K562 (cell line): ENCODE results near the gene EEF1A1. TPM values are rescaled to one million over a fixed set of nuclear protein-coding genes. Genes with fewer than 3 reads are reported as not detected.

ENCODE experiments used
- BACH1 ChIP-seq: fragments of 200-800 bp; sonication (Bioruptor generic); IDR thresholded peaks from 2 replicates; pipeline ENCODE4 v1.6.1; 2016; ENCODE audit warnings: missing genetic modification characterization, missing compliant biosample characterization
- E2F6 ChIP-seq, 2 experiments: IDR thresholded peaks; 2 replicates each; pipeline ENCODE4 v1.6.1; 2011; ENCODE audit warnings: borderline replicate concordance in 1 of 2, control low read depth in 1 of 2, low read depth in 1 of 2, low read length in 1 of 2, mild to moderate bottlenecking in 1 of 2, mixed read lengths in 1 of 2, moderate library complexity in 1 of 2; ENCODE audit not compliant: insufficient read depth in 1 of 2, insufficient read length in 1 of 2, poor library complexity in 1 of 2, severe bottlenecking in 1 of 2; ENCODE audit errors: extremely low read depth in 1 of 2
- GATAD2A ChIP-seq: fragments of 450-650 bp; IDR thresholded peaks from 2 replicates; pipeline ENCODE4 v1.6.1; 2017
- HEY1 ChIP-seq: fragments of 250-450 bp; sonication (Bioruptor Pico); IDR thresholded peaks from 2 replicates; pipeline ENCODE4 v1.5.0; 2020; ENCODE audit warnings: mild to moderate bottlenecking, moderate library complexity, borderline replicate concordance
- HNRNPLL ChIP-seq: fragments of 200-400 bp; formaldehyde crosslinking; IDR thresholded peaks from 2 replicates; pipeline ENCODE4 v1.6.1; 2017; ENCODE audit warnings: low read length, low read depth, mild to moderate bottlenecking; ENCODE audit not compliant: poor library complexity, severe bottlenecking
- IFI16 ChIP-seq: fragments of 250-450 bp; sonication (Bioruptor Pico); IDR thresholded peaks from 2 replicates; pipeline ENCODE4 v2.1.2; 2022; ENCODE audit warnings: mild to moderate bottlenecking, inconsistent platforms
- IRF2 ChIP-seq: sonication (generic); formaldehyde crosslinking; IDR thresholded peaks from 2 replicates; pipeline ENCODE4 v1.8.1; 2022; ENCODE audit warnings: mild to moderate bottlenecking, missing genetic modification reagents
- JUND ChIP-seq, 2 experiments: IDR thresholded peaks; 2 replicates in 1 of 2; 3 replicates in 1 of 2; pipeline ENCODE4 v1.6.1; 2011; ENCODE audit warnings: borderline replicate concordance in 2 of 2, low read depth in 2 of 2, low read length in 2 of 2, improper control_type of control experiment in 1 of 2, missing biosample characterization in 1 of 2, missing genetic modification characterization in 1 of 2, missing genetic modification reagents in 1 of 2
- MTA3 ChIP-seq: fragments of 450-650 bp; formaldehyde crosslinking; IDR thresholded peaks from 2 replicates; pipeline ENCODE4 v1.6.1; 2017; ENCODE audit warnings: mild to moderate bottlenecking, borderline replicate concordance
- NCOA4 ChIP-seq: fragments of 450-650 bp; IDR thresholded peaks from 2 replicates; pipeline ENCODE4 v1.6.1; 2018; ENCODE audit warnings: mild to moderate bottlenecking; ENCODE audit not compliant: partially characterized antibody
- NCOA6 ChIP-seq: fragments of 450-650 bp; IDR thresholded peaks from 2 replicates; pipeline ENCODE4 v1.6.1; 2017; ENCODE audit warnings: mild to moderate bottlenecking
- NR0B1 ChIP-seq: fragments of 450-650 bp; IDR thresholded peaks from one replicate; pipeline ENCODE4 v1.6.1; 2018; ENCODE audit warnings: mild to moderate bottlenecking, moderate library complexity; ENCODE audit not compliant: partially characterized antibody
- NR3C1 ChIP-seq: sonication (generic); formaldehyde crosslinking; IDR thresholded peaks from 2 replicates; pipeline ENCODE4 v1.8.1; 2022; ENCODE audit warnings: missing genetic modification reagents
- POLR3G ChIP-seq: IDR thresholded peaks from 2 replicates; pipeline ENCODE4 v1.6.1; 2011; ENCODE audit not compliant: insufficient read length, insufficient replicate concordance; ENCODE audit errors: extremely low read depth
- SAFB2 ChIP-seq: fragments of 200-400 bp; formaldehyde crosslinking; IDR thresholded peaks from 2 replicates; pipeline ENCODE4 v1.6.1; 2018; ENCODE audit warnings: borderline replicate concordance, low read length, low read depth, moderate library complexity; ENCODE audit not compliant: severe bottlenecking
- XRCC3 ChIP-seq: fragments of 450-650 bp; IDR thresholded peaks from 2 replicates; pipeline ENCODE4 v1.6.1; 2017; ENCODE audit warnings: mild to moderate bottlenecking, moderate library complexity
- polyA plus RNA-seq, 8 experiments: library from polyadenylated mRNA; depleted of rRNA in 4 of 8; stranded (reverse) in 5 of 8; unstranded in 3 of 8; fragments of >200 nt; fragmentation: Nextera tagmentation in 2 of 8; fragmentation: Illumina TruSeq in 1 of 8; extraction: Ambion mirVana in 2 of 8; extraction: Trizol in 1 of 8; gene quantifications; 2 replicates each; pipeline versions ENCODE4 v1.2.1 to v1.2.3, GENCODE V29; 2011 to 2014; ENCODE audit warnings: inconsistent platforms in 1 of 8, missing spikeins in 1 of 8
- total RNA-seq, 7 experiments: library from RNA; depleted of rRNA in 6 of 7; stranded (reverse); fragments of >200 nt in 6 of 7; fragmentation: Illumina TruSeq in 2 of 7; extraction: Trizol in 2 of 7; gene quantifications; 2 replicates each; pipeline versions ENCODE4 v1.2.1 to v1.2.3, GENCODE V29; 2011 to 2021; ENCODE audit warnings: low replicate concordance in 1 of 7
- TF ChIP-seq, protein P1 (sequence below): IDR thresholded peaks from 2 replicates; pipeline ENCODE4 v1.6.1; 2011; ENCODE audit warnings: borderline replicate concordance, low read depth, mild to moderate bottlenecking, moderate library complexity, low read length; ENCODE audit not compliant: insufficient read depth, poor library complexity, severe bottlenecking
- TF ChIP-seq, protein P2 (sequence below): IDR thresholded peaks from 3 replicates; pipeline ENCODE4 v1.6.1; 2011; ENCODE audit warnings: borderline replicate concordance, mild to moderate bottlenecking; ENCODE audit not compliant: insufficient read length, insufficient read depth

The EEF1A1 gene
- total and polyA plus RNA-seq, 9 of the 15 experiments (the other 6 are each of a cell fraction or from before 2014, with no cell fraction given) = 6,453 to 17,323 (median 11,082) TPM

DNA sequence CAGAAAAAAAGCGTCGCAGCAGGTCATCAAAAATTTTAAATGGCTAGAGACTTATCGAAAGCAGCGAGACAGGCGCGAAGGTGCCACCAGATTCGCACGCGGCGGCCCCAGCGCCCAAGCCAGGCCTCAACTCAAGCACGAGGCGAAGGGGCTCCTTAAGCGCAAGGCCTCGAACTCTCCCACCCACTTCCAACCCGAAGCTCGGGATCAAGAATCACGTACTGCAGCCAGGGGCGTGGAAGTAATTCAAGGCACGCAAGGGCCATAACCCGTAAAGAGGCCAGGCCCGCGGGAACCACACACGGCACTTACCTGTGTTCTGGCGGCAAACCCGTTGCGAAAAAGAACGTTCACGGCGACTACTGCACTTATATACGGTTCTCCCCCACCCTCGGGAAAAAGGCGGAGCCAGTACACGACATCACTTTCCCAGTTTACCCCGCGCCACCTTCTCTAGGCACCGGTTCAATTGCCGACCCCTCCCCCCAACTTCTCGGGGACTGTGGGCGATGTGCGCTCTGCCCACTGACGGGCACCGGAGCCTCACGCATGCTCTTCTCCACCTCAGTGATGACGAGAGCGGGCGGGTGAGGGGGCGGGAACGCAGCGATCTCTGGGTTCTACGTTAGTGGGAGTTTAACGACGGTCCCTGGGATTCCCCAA, at the start of gene EEF1A1 (continued):
- TF ChIP-seq, protein P1, sequence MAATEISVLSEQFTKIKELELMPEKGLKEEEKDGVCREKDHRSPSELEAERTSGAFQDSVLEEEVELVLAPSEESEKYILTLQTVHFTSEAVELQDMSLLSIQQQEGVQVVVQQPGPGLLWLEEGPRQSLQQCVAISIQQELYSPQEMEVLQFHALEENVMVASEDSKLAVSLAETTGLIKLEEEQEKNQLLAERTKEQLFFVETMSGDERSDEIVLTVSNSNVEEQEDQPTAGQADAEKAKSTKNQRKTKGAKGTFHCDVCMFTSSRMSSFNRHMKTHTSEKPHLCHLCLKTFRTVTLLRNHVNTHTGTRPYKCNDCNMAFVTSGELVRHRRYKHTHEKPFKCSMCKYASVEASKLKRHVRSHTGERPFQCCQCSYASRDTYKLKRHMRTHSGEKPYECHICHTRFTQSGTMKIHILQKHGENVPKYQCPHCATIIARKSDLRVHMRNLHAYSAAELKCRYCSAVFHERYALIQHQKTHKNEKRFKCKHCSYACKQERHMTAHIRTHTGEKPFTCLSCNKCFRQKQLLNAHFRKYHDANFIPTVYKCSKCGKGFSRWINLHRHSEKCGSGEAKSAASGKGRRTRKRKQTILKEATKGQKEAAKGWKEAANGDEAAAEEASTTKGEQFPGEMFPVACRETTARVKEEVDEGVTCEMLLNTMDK = no peak
- TF ChIP-seq SAFB2 = no peak
- TF ChIP-seq HNRNPLL = peak; percentile 79
- TF ChIP-seq GATAD2A = no peak
- no peak for TF ChIP-seq BACH1 (tag)
- no peak; the same call in 1 of the 2 replicates for TF ChIP-seq IRF2 (CRISPR knock-in tag)
- TF ChIP-seq MTA3 = peak; percentile 99
- no peak for TF ChIP-seq E2F6 (IDR thresholded peaks at IDR 0.05; ENCODE audit: borderline replicate concordance in 1 of 2, extremely low read depth in 1 of 2, insufficient read depth in 1 of 2, insufficient read length in 1 of 2, low read depth in 1 of 2, low read length in 1 of 2, poor library complexity in 1 of 2, severe bottlenecking in 1 of 2)
- TF ChIP-seq HEY1 (CRISPR knock-in tag) = no peak
- no peak for TF ChIP-seq POLR3G
- no peak for TF ChIP-seq NCOA4
- TF ChIP-seq XRCC3 = no peak; the same call in 1 of the 2 replicates
- peak; percentile 94; the same call in 1 of the 2 replicates for TF ChIP-seq NR3C1 (CRISPR knock-in tag)
- peak; percentile 74 for TF ChIP-seq JUND (IDR thresholded peaks at IDR 0.05; ENCODE audit: borderline replicate concordance, low read depth, low read length)
- TF ChIP-seq JUND (tag; IDR thresholded peaks at IDR 0.05; ENCODE audit: borderline replicate concordance, low read depth, low read length) = peak; percentile 65; the same call in 1 of the 3 replicates
- TF ChIP-seq, protein P2, sequence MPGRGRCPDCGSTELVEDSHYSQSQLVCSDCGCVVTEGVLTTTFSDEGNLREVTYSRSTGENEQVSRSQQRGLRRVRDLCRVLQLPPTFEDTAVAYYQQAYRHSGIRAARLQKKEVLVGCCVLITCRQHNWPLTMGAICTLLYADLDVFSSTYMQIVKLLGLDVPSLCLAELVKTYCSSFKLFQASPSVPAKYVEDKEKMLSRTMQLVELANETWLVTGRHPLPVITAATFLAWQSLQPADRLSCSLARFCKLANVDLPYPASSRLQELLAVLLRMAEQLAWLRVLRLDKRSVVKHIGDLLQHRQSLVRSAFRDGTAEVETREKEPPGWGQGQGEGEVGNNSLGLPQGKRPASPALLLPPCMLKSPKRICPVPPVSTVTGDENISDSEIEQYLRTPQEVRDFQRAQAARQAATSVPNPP = no peak
- no peak; the same call in 1 of the 2 replicates for TF ChIP-seq NCOA6
- TF ChIP-seq IFI16 (CRISPR knock-in tag) = no peak
- TF ChIP-seq NR0B1 = no peak
